Measurements from ENCODE around the gene CCDC97.

DNA sequence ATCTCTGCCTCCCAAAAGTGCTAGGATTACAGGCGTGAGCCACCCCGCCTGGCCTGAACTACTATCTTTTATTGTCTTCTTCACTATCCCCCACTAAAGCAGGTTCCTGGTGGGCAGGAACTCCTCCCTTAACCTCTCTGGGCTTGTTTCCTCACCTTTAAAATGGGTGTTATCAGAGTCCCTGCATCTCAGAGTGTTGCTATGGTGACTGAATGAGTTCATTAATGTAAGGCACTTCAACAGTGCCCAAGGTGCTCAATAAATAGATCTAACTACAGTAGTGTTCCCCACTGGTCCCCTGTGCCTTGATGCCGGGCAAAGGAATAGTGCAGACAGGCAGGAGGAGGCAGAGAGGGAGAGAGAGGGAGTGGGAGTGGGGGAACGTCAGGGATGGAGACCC is 20.5 kb downstream of the CCDC97 start:
- no peak for TF ChIP-seq EZH2 (IDR thresholded peaks at IDR 0.05)
- TF ChIP-seq, protein P1, sequence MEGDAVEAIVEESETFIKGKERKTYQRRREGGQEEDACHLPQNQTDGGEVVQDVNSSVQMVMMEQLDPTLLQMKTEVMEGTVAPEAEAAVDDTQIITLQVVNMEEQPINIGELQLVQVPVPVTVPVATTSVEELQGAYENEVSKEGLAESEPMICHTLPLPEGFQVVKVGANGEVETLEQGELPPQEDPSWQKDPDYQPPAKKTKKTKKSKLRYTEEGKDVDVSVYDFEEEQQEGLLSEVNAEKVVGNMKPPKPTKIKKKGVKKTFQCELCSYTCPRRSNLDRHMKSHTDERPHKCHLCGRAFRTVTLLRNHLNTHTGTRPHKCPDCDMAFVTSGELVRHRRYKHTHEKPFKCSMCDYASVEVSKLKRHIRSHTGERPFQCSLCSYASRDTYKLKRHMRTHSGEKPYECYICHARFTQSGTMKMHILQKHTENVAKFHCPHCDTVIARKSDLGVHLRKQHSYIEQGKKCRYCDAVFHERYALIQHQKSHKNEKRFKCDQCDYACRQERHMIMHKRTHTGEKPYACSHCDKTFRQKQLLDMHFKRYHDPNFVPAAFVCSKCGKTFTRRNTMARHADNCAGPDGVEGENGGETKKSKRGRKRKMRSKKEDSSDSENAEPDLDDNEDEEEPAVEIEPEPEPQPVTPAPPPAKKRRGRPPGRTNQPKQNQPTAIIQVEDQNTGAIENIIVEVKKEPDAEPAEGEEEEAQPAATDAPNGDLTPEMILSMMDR (IDR thresholded peaks at IDR 0.05 in 2 of 3, conservative IDR thresholded peaks at IDR 0.05 in 1 of 3; ENCODE audit: borderline replicate concordance in 1 of 3, insufficient read depth in 1 of 3, low read depth in 2 of 3, low read length in 2 of 3): no peak

Measured in HCT116 (cell line).